Adrenal gland (tissue), 12 donors: ENCODE data around the gene IL6R. TPM values are rescaled to one million over a fixed set of nuclear protein-coding genes. Genes with fewer than 3 reads are reported as not detected.

Experiments
- DNase-seq, 7 donors: peaks; one replicate each; pipeline ENCODE4 v3.0.0-alpha.2; 2019 to 2020
- H3K27ac ChIP-seq, 5 donors: fragments of 200-600 bp; sonication (generic) in 4 of 5; 1 replicate in 3 of 5; 2 replicates in 2 of 5; pipeline versions ENCODE4 v1.5.1 to v1.8.0; 2016 to 2020; ENCODE audit warnings: mild to moderate bottlenecking in 1 of 5
- H3K27me3 ChIP-seq: fragments of 200-600 bp; 2 replicates; pipeline ENCODE4 v1.8.0; 2021
- H3K36me3 ChIP-seq, 2 donors: fragments of 200-600 bp; replicated peaks in 1 of 2; 1 replicate in 1 of 2; 2 replicates in 1 of 2; pipeline versions ENCODE4 v1.5.1 to v1.8.0; 2018 to 2022
- H3K4me1 ChIP-seq, 2 donors: fragments of 200-600 bp; replicated peaks in 1 of 2; 1 replicate in 1 of 2; 2 replicates in 1 of 2; pipeline versions ENCODE4 v1.5.1 to v1.8.0; 2018 to 2021
- H3K4me3 ChIP-seq, 4 donors: fragments of 200-600 bp; sonication (generic) in 3 of 4; one replicate each; pipeline ENCODE4 v1.5.1; 2016 to 2018
- H3K9me3 ChIP-seq, 3 donors: fragments of 200-600 bp; sonication (generic) in 1 of 3; replicated peaks in 1 of 3; 1 replicate in 2 of 3; 2 replicates in 1 of 3; pipeline versions ENCODE4 v1.5.1 to v1.8.0; 2016 to 2021
- CTCF ChIP-seq, 6 experiments: fragments of 450-650 bp in 4 of 6; fragments of 200-600 bp in 2 of 6; sonication (generic) in 1 of 6; IDR thresholded peaks; 1 replicate in 5 of 6; 2 replicates in 1 of 6; pipeline versions ENCODE4 v1.5.1 to v1.8.0; 2016 to 2021; ENCODE audit warnings: antibody characterized with exemption in 6 of 6, mild to moderate bottlenecking in 2 of 6, moderate library complexity in 1 of 6
- POLR2A ChIP-seq, 2 donors: fragments of 450-650 bp; IDR thresholded peaks; one replicate each; pipeline ENCODE4 v1.6.1; 2017; ENCODE audit warnings: antibody characterized with exemption in 2 of 2, mild to moderate bottlenecking in 2 of 2, moderate library complexity in 1 of 2
- WGBS, 4 donors: extraction: QIAGEN DNeasy Blood & Tissue Kit in 2 of 4; methylation state at CpG; one replicate each; pipeline versions ENCODE4 v1.1.5 to v1.1.7; 2013 to 2017; 5-methylcytosine and 5-hydroxymethylcytosine counted together
- intact Hi-C, 2 donors: fragments of 100-400 bp; cut with DNase I; formaldehyde crosslinking; loops; one replicate each; pipeline versions ENCODE4 v1.14.1 to v1.15.0; 2022 to 2023
- polyA plus RNA-seq, 3 donors: library from polyadenylated mRNA; stranded (reverse); fragments of 200-250 nt in 2 of 3; fragments of 350-450 nt in 1 of 3; fragmentation: Illumina TruSeq in 1 of 3; extraction: RNeasy Lipid Tissue Mini Kit (QIAGEN cat#74804) in 1 of 3; gene quantifications; one replicate each; pipeline ENCODE4 v1.2.3, GENCODE V29; 2013 to 2014
- total RNA-seq, 9 donors: library from RNA; depleted of rRNA in 4 of 9; stranded (reverse); fragments of >200 nt in 4 of 9; fragments of 120-200 nt in 1 of 9; fragmentation: NEBNext Ultra II Directional in 1 of 9; extraction: Animal tissue kit (Norgen Biotek cat#: 25700) in 1 of 9; gene quantifications; one replicate each; pipeline versions ENCODE4 v1.1.0 to v1.2.4, GENCODE V29; 2013 to 2023
- donor health status: healthy with polysubstance abuse.
- donor health status: Bipolar disorder and iron deficiency.
- donor health status: DM: yes; HTN: yes; CAD: no.
- donor health status: DM: no; HTN: no; CAD: no.
- donor health status: DM: no; HTN: no; CAD: no.
- donor health status: DM: yes; HTN: yes; CAD: no.

IL6R gene
- total and polyA plus RNA-seq, 12 donors, result 4.4 to 43.0 (median 13.6) TPM

GRCh38 chr1:154403261-154403943 is 1.7 kb upstream of the IL6R start:
- Histone ChIP-seq H3K9me3 (no peaks in the 10 kb centered on the region), H3K27me3 (no peaks in the 10 kb centered on the region), H3K4me3 (no peak overlapping the region), H3K36me3 (no peaks in the 10 kb centered on the region), H3K4me1 (peaks cover 19 to 30% of the 10 kb centered on the region in 2 donors), H3K27ac (no peak overlapping the region)
- TF ChIP-seq POLR2A (IDR thresholded peaks at IDR 0.05), result no peak
- no peak for TF ChIP-seq CTCF (IDR thresholded peaks at IDR 0.05)
- peak in 1 of 7 donors; percentile 53 for DNase-seq
- WGBS, 4 donors, result 71 to 84% (median 80%) methylated on average over 5 to 8 of the region's 8 CpGs
- intact Hi-C loops, result loop anchor here in 1 of 2 donors (10.0 kb wide), 1 partner anchor 71 kb away; no protein-coding TSS in a partner anchor

- Histone ChIP-seq H3K9me3 (no peaks in the 10 kb centered on the region), H3K36me3 (no peaks in the 10 kb centered on the region), H3K27ac (no peak overlapping the region), H3K4me3 (no peak overlapping the region), H3K27me3 (no peaks in the 10 kb centered on the region), H3K4me1 (peaks cover 24 to 36% of the 10 kb centered on the region in 2 donors)
- no peak for DNase-seq
- WGBS, 4 donors, result 77 to 94% (median 84%) methylated on average over 3 of the region's 3 CpGs
- intact Hi-C loops, result loop anchor here in 1 of 2 donors (10.0 kb wide), 1 partner anchor 71 kb away; no protein-coding TSS in a partner anchor
- TF ChIP-seq CTCF (IDR thresholded peaks at IDR 0.05) (no peak), POLR2A (IDR thresholded peaks at IDR 0.05) (no peak)
Measured at GRCh38 chr1:154403983-154404382, 1.2 kb upstream of the IL6R start.

- 48 to 57% (median 53%) methylated on average over 7 to 11 of the region's 11 CpGs for WGBS, 4 donors
- DNase-seq, result peak in 1 of 7 donors; percentile 51
- Histone ChIP-seq H3K4me1 (peaks cover 24 to 38% of the 10 kb centered on the region in 2 donors), H3K9me3 (no peaks in the 10 kb centered on the region), H3K27me3 (no peaks in the 10 kb centered on the region), H3K27ac (peak overlapping the region in 4 of 5 donors; percentile 2 to 99 (median 95)), H3K36me3 (no peaks in the 10 kb centered on the region), H3K4me3 (peak overlapping the region in 1 of 4 donors; percentile 73)
- TF ChIP-seq POLR2A (IDR thresholded peaks at IDR 0.05) (no peak), CTCF (IDR thresholded peaks at IDR 0.05) (no peak)
- intact Hi-C loops, result loop anchor here in 1 of 2 donors (10.0 kb wide), 1 partner anchor 70 kb away; no protein-coding TSS in a partner anchor
Measured at GRCh38 chr1:154404511-154404931, 622 bp upstream of the IL6R start.

- Histone ChIP-seq H3K27ac (peak overlapping the region; percentile 92 to 99 (median 95)), H3K9me3 (no peaks in the 10 kb centered on the region), H3K27me3 (no peaks in the 10 kb centered on the region), H3K36me3 (no peaks in the 10 kb centered on the region), H3K4me3 (peak overlapping the region; percentile 21 to 80 (median 68)), H3K4me1 (peaks cover 24 to 38% of the 10 kb centered on the region in 2 donors)
- DNase-seq, result peak; percentile 90 to 96 (median 95)
- intact Hi-C loops, result loop anchor here in 1 of 2 donors (10.0 kb wide), 1 partner anchor 69 kb away; no protein-coding TSS in a partner anchor
- TF ChIP-seq POLR2A (IDR thresholded peaks at IDR 0.05) (peak; percentile 33 to 83), CTCF (IDR thresholded peaks at IDR 0.05) (peak in 5 of 6 experiments; percentile 19 to 51 (median 37))
- WGBS, 4 donors, result 0 to 5% (median 2%) methylated on average over 8 to 40 of the region's 40 CpGs
Measured at GRCh38 chr1:154405747-154406571, 816 bp downstream of the IL6R start.
